ENCODE data around the gene SF3A2.

Gene SF3A2

DNA sequence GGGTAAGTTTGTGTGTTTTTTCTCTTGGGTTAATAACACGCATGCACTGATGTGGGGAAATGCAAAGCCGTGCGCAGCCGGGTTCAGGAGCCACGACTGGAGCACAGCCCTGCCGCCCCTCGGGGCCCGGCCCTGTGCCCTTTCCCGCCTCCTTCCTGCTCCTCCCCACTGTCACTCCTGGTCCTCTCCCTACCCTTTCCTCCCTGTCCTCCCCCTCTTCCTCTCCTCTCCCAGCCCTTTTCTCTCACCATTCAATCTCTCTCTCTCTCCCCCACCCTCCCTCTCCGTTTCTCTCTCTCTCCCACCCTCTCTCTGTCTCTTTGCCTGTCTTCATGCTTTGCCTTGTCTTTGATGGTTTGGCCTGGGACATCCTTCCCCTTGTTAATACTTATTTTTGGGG is 27.6 kb upstream of the SF3A2 start:
- no peak for DNase-seq

- DNase-seq = no peak
These were observed 27.2 kb upstream of the SF3A2 start for GRCh38 chr19:2209408-2209807.

DNA sequence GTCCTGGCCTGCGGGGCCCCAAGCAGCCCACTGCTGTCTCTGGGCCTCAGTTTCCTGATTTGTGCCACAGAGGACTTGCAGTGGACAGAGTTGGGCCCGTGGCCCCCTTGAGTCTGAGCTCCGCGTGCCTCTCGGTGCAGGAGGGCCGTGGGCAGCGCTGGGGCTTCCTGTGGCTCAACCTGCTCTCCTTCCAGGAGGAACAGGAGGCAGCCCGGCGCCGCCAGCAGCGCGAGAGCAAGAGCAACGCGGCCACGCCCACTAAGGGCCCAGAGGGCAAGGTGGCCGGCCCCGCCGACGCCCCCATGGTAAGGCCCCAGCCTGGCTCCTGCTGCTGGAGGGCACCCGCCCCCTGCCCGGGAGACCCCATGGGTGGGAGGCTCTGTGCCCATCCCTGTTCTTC is 26.4 kb upstream of the SF3A2 start:
- DNase-seq = no peak

DNA sequence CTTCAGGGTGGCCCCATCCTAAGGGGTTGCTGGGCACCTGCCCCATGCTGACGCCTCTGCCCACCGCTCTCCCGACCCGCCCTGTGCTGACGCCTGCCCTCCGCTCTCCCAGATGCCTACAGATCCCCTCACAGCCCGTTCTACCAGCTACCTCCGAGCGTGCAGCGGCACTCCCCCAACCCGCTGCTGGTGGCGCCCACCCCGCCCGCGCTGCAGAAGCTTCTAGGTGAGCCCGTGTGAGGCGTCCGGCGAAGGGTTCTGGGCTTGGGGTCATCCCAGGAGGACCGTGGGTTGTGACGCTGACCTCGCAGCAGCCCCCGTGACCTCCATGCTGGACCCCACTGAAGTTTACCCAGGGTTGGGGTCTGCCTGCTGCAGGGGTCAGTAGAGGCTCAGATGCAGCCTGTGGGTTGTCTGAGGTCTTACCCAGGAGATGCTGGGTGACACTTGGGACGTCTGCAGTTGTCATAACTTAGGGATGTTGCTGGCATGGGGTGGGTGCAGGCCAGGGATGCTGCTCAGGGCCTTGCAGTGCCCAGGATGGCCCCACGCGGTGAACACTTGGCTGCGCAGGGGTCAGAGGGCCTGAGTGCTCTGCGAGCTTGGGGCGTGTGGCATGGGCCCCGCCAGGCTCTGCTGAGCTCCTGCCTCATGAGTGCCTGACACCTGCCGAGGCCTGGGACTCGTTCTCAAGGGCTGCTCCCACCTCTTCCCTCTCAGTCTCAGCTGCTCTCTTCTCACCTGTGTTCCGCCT is 25.5 kb upstream of the SF3A2 start:
- DNase-seq = no peak

GRCh38 chr19:2212861-2213711 is 23.5 kb upstream of the SF3A2 start:
- peak in 1 of 3 experiments; percentile 53 for DNase-seq

DNA sequence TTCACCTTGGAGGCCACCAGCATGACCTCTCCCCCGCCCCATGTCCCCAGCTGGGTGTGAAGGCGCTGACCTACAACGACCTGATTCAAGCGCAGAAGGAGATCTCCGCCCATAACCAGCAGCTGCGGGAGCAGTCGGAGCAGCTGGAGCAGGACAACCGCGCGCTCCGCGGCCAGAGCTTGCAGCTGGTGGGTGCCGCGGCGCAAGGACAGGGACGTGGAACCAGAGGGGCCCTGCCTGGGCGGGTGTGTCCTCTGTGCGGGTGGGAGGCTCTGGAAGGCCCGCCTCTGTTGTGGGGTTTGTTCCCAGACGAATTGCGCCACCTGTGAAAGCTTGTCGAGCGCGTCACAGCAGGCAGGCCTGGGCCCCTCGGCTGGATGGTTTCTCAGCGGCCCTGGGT is 22.8 kb upstream of the SF3A2 start:
- peak; percentile 10 to 51 (median 38) for DNase-seq

GRCh38 chr19:2214251-2214650 is 22.4 kb upstream of the SF3A2 start:
- DNase-seq = no peak

DNA sequence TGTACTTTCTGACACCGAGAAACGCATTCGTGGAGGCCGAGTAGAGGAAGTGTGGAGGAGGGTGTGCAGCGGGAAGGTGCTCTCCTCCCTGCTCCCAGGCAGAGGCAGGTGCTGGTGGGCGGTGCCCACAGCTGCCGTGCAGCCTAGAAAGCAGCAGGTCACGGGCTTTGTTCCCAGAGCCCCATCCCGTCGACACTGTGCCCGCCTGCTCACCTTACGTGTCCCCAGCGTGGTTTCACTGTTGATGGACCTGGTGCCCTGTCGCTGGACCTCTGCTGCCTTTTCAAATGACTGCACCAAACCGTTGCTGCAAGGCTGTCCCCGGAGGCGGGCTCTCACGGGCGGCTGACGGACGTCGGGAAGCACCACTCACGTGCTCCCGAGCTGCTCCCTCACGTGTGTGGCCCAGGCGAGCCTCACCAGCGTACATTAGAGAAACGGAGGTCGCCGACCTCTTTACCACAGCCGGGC is 21.3 kb upstream of the SF3A2 start:
- peak; percentile 88 to 89 (median 88) for DNase-seq

DNA sequence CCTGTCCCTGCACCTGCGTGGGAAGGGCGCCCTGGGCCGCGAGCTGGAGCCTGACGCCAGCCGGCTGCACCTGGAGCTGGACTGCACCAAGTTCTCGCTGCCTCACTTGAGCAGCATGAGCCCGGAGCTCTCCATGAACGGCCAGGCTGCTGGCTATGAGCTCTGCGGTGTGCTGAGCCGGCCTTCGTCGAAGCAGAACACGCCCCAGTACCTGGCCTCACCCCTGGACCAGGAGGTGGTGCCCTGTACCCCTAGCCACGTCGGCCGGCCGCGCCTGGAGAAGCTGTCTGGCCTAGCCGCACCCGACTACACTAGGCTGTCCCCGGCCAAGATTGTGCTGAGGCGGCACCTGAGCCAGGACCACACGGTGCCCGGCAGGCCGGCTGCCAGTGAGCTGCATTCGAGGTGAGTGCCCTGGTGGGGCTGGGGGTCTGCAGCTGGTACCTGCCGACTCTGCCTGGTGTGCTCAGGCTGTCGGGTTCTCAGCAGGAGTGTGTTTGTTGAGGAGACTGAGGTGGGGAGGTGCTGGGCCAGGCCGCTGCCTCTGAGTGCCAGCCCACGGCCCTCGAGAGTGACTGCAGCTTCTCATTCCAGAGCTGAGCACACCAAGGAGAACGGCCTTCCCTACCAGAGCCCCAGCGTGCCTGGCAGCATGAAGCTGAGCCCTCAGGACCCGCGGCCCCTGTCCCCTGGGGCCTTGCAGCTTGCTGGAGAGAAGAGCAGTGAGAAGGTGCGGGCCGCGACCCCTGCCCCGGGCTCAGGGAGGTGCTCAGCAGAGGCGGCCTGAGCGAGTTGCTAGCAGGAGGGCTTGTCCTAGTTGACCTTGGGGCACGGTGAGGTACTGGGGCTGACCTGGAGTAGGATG is 20.0 kb upstream of the SF3A2 start:
- DNase-seq = peak in 1 of 3 experiments; percentile 30

- no peak for DNase-seq
These were observed 19.0 kb upstream of the SF3A2 start for GRCh38 chr19:2217591-2217990.

DNA sequence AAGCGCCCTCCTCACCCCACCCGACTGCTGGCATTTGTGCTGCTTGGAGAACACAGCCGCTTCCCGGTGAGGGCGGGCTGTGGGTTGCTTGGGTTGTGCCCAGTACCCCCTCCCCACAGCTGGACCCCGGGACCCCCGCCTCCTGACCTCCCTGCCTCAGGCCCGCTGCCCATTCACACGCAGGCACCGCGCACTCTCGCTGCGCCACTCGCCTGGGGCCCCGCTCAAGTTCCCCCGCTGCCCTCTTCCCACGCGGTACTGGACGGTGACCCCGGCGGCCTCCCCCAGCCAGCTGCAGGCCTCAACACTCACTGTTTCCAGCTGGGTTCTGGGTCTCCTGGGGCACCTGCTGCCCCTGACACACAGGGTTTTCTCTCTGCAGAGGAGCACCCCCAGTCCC is 16.9 kb upstream of the SF3A2 start:
- DNase-seq = no peak

GRCh38 chr19:2221250-2221831 is 15.3 kb upstream of the SF3A2 start:
- no peak for DNase-seq

DNA sequence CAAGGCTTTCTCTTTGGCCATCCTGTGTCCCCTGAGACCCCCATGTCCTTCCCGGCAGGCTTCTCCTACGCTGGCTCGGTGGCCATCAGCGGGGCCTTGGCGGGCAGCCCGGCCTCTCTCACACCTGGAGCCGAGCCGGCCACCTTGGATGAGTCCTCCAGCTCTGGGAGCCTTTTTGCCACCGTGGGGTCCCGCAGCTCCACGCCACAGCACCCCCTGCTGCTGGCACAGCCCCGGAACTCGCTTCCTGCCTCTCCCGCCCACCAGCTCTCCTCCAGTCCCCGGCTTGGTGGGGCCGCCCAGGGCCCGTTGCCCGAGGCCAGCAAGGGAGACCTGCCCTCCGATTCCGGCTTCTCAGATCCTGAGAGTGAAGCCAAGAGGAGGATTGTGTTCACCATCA is 14.7 kb upstream of the SF3A2 start:
- DNase-seq = no peak

DNA sequence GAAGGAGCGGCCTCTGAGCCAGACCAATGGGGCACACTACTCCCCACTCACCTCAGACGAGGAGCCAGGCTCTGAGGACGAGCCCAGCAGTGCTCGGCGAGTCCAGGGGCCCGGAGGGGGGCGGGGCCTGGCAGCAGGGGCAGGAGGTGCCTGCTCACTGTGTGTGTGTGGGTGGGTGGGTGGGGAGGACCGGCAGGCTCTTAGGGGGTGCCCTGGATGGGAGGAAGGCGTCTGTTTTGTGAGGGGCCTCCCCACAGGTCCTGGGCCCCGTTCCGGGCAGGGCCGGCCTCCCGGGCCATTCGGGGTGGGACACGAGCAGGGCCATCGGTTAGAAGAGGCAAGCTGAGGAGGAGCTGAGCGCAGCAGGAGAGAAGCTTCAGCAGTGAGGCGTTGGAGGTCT is 13.2 kb upstream of the SF3A2 start:
- no peak for DNase-seq

DNA sequence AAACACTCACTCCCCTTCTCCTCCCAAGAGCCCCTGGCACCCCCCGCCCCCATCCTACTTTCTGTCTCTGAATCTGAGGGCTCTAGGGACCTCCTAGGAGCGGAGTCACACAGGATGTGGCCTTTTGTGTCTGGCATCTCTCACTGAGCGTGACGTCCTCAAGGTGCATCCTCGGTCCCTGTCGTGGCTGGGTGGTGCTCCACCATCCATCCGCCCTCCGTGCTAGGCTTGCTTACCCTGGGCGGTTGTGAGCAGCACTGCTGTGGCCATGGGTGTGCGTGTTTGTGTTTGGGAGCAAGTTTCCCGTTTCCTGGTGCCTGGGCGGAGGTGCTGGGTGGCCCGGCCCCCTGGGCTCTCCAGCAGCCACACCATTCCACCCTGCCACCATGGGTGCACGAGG is 12.7 kb upstream of the SF3A2 start:
- DNase-seq = no peak

- DNase-seq = no peak
These were observed 11.8 kb upstream of the SF3A2 start for GRCh38 chr19:2224754-2225349.

DNA sequence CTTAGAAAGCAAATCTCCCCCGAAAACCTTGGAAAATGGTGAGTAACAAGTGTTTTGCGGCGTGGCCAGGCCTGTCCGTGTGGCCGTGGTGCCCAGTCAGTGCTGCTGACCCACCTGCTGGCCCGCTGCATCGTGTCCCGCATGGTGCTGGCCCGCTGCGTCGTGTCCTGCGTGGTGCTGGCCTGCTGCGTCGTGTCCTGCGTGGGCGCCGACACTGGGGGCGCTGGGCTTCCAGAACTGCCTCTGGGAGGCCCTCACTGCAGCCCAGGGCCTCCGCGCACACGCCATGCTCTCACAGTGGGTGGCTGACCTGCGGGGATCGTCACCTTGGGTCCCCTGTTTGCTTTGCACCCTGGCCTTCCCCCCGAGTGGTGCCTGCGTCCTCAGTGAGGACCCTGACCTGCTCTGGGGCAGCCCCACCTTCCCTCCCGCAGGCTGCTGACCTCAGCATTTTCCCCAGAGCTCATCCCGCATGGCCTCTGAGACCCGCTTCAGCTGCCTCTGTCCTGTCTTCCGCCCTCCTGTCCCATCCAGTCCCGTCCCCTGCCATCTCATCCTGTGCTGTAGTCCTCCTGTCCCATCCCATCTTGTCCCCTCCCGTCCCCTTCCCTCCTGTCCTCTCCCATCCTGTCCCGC is 11.1 kb upstream of the SF3A2 start:
- DNase-seq = no peak

DNA sequence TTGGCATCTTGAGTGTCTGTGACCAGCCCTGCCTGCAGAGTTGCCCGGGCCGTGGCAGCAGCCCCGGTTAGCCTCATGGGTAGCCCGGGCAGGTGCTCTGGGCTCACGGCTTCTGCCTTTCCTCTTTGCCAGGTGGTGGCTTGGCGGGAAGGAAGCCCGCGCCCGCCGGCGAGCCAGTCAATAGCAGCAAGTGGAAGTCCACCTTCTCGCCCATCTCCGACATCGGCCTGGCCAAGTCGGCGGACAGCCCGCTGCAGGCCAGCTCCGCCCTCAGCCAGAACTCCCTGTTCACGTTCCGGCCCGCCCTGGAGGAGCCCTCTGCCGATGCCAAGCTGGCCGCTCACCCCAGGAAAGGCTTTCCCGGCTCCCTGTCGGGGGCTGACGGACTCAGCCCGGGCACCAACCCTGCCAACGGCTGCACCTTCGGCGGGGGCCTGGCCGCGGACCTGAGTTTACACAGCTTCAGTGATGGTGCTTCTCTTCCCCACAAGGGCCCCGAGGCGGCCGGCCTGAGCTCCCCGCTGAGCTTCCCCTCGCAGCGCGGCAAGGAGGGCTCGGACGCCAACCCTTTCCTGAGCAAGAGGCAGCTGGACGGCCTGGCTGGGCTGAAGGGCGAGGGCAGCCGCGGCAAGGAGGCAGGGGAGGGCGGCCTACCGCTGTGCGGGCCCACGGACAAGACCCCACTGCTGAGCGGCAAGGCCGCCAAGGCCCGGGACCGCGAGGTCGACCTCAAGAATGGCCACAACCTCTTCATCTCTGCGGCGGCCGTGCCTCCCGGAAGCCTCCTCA is 10.4 kb upstream of the SF3A2 start:
- DNase-seq = no peak

GRCh38 chr19:2226840-2227360 is 9.7 kb upstream of the SF3A2 start:
- DNase-seq = no peak

GRCh38 chr19:2227415-2228156 is 9.0 kb upstream of the SF3A2 start:
- peak; percentile 26 to 96 (median 96) for DNase-seq

All from NCI-H1417 (cell line).